Neural progenitor cell (in vitro differentiated cells): ENCODE data around the gene TMEM120B.

Experiments used
- EZH2phosphoT487 ChIP-seq: fragments of 200-600 bp; sonication (generic); IDR thresholded peaks from 2 replicates; pipeline ENCODE4 v1.6.1; 2017; ENCODE audit warnings: antibody characterized with exemption
- TF ChIP-seq, protein P1 (sequence below): fragments of 200-600 bp; sonication (generic); IDR thresholded peaks from 2 replicates; pipeline ENCODE4 v1.5.1; 2017; ENCODE audit warnings: antibody characterized with exemption, mild to moderate bottlenecking

DNA sequence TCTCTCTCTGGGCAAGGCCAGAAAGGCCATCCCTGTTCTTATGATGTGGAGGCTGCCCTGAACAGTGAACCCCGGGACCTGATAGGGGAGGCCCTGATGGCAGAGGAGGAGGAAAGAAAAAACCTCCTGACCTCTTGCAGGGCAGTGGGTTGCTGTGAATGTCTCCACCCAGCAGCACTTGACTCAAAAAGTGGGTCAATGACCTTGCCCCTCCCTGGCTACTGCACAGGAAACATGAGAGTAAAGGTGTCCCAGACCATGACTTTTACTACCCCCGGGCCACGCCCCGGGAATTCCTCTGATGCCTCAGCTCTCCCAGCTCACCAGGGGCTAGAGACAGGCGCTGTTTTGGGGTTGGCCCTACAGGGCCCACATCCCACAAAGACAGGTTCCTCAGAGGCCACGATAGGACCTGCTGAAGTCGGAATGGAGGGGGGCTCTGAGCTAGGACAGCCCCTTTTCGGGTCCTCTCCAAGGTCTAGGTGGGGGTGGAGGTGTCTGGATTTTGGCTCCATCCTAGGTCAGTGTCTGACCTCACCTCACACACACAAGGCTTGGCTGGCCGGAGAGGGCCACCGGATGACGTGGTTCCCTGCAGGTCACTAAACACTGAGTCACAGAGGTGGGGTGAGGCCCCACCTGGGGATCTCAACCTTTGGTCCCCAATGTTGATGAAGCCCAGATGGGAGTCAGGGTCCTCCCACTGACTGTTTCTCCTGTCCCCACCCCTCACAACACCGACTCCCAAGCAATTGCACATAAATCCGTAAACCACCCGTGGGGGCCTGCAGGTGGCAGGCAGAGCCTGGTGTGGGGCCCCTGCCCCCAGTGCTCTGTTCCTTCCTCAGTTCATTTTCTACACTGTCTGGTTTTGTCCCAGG is 79.4 kb downstream of the TMEM120B start:
- TF ChIP-seq, protein P1, sequence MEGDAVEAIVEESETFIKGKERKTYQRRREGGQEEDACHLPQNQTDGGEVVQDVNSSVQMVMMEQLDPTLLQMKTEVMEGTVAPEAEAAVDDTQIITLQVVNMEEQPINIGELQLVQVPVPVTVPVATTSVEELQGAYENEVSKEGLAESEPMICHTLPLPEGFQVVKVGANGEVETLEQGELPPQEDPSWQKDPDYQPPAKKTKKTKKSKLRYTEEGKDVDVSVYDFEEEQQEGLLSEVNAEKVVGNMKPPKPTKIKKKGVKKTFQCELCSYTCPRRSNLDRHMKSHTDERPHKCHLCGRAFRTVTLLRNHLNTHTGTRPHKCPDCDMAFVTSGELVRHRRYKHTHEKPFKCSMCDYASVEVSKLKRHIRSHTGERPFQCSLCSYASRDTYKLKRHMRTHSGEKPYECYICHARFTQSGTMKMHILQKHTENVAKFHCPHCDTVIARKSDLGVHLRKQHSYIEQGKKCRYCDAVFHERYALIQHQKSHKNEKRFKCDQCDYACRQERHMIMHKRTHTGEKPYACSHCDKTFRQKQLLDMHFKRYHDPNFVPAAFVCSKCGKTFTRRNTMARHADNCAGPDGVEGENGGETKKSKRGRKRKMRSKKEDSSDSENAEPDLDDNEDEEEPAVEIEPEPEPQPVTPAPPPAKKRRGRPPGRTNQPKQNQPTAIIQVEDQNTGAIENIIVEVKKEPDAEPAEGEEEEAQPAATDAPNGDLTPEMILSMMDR, result no peak
- no peak for TF ChIP-seq EZH2phosphoT487
